Activated CD4-positive, CD25-positive, alpha-beta regulatory T cell treated with anti-CD3 and anti-CD28 coated beads, Interleukin-2, amount 50 U/mL, for 16 hours (primary cell): ENCODE data around the gene CNOT1.
"Not testable (repeated sequence)": the region's sequence is repeated elsewhere in the genome, so short reads cannot be mapped to it uniquely, and the experiment has no call there.

Source experiments
- DNase-seq: peaks from one replicate; pipeline ENCODE4 v3.0.0-alpha.2; 2020; ENCODE audit warnings: low read depth, low spot score

Gene CNOT1

GRCh38 chr16:58582133-58582532 is 47.5 kb downstream of the CNOT1 start:
- DNase-seq: no peak

GRCh38 chr16:58579587-58579986 is 50.0 kb downstream of the CNOT1 start:
- DNase-seq: no peak

GRCh38 chr16:58578642-58579041 is 51.0 kb downstream of the CNOT1 start:
- DNase-seq: no peak

- DNase-seq: no peak
Observed at GRCh38 chr16:58577141-58577540, 52.5 kb downstream of the CNOT1 start.

- DNase-seq: no peak
Observed at GRCh38 chr16:58574895-58575294, 54.7 kb downstream of the CNOT1 start.

- not testable (repeated sequence) for DNase-seq
Observed at GRCh38 chr16:58565697-58566096, 63.9 kb downstream of the CNOT1 start.

GRCh38 chr16:58563775-58564174 is 65.9 kb downstream of the CNOT1 start:
- DNase-seq: no peak

GRCh38 chr16:58563235-58563634 is 66.4 kb downstream of the CNOT1 start:
- DNase-seq: no peak

- no peak for DNase-seq
Observed at GRCh38 chr16:58556678-58557077, 72.9 kb downstream of the CNOT1 start.

- no peak for DNase-seq
Observed at GRCh38 chr16:58551496-58551895, 78.1 kb downstream of the CNOT1 start.

GRCh38 chr16:58548378-58548777 is 81.2 kb downstream of the CNOT1 start:
- DNase-seq: no peak

- no peak for DNase-seq
Observed at GRCh38 chr16:58543685-58544084, 85.9 kb downstream of the CNOT1 start.

GRCh38 chr16:58542291-58542690 is 87.3 kb downstream of the CNOT1 start:
- DNase-seq: no peak

GRCh38 chr16:58541711-58542110 is 87.9 kb downstream of the CNOT1 start:
- DNase-seq: no peak

GRCh38 chr16:58537124-58537906 is 92.3 kb downstream of the CNOT1 start:
- DNase-seq: no peak

GRCh38 chr16:58536278-58536677 is 93.3 kb downstream of the CNOT1 start:
- DNase-seq: no peak

GRCh38 chr16:58535100-58535499 is 94.5 kb downstream of the CNOT1 start:
- DNase-seq: no peak

GRCh38 chr16:58533751-58534470 is 95.7 kb downstream of the CNOT1 start:
- DNase-seq: no peak

GRCh38 chr16:58532414-58532813 is 97.2 kb downstream of the CNOT1 start:
- no peak for DNase-seq

- no peak for DNase-seq
Observed at GRCh38 chr16:58530179-58530578, 99.4 kb downstream of the CNOT1 start.

- no peak for DNase-seq
Observed at GRCh38 chr16:58519707-58520106, 109.9 kb downstream of the CNOT1 start.

GRCh38 chr16:58518980-58519368 is 110.7 kb downstream of the CNOT1 start:
- no peak for DNase-seq
